ENCODE results near the gene FALEC. TPM values are rescaled to one million over a fixed set of nuclear protein-coding genes. Genes with fewer than 3 reads are reported as not detected.

The FALEC gene
- total RNA-seq, 2 experiments from 2014 or later: not detected

GRCh38 chr1:150544204-150544603, 28.7 kb downstream of the FALEC start:
- Histone ChIP-seq H3K27me3 (ENCODE audit: control insufficient read depth in 1 of 2, insufficient read depth in 2 of 2, low read length in 2 of 2) (peaks cover 5 to 15% of the 10 kb centered on the region in 2 experiments), H3K4me3 (ENCODE audit: low read length) (no peak overlapping the region), H3K4me1 (ENCODE audit: insufficient read depth, low read length) (peaks cover 5% of the 10 kb centered on the region), H3K27ac (ENCODE audit: low read depth in 1 of 2, low read length in 2 of 2) (no peak overlapping the region), H3K36me3 (ENCODE audit: insufficient read depth, low read length) (no peaks in the 10 kb centered on the region), H3K9me3 (ENCODE audit: control insufficient read depth in 1 of 2, insufficient read depth in 1 of 2, low read length in 2 of 2) (no peaks in the 10 kb centered on the region)
- Mint-ChIP-seq H3K9me3 (no peaks in the 10 kb centered on the region), H3K4me1 (ENCODE audit: low read depth) (peaks cover 4% of the 10 kb centered on the region), H3K36me3 (ENCODE audit: low read depth) (no peaks in the 10 kb centered on the region), H3K27me3 (peaks cover 29% of the 10 kb centered on the region), H3K27ac (no peak overlapping the region), H3K4me3 (no peak overlapping the region)
- DNase-seq: no peak
- intact Hi-C loops (cut with DNase I, micrococcal nuclease): no loop called here
- ChIA-PET CTCF (no interaction called here), POLR2A (no interaction called here)
- TF ChIP-seq CTCF (IDR thresholded peaks at IDR 0.05): no peak
- no peak for ATAC-seq (ENCODE audit: poor library complexity)

GRCh38 chr1:150545486-150546032, 30.0 kb downstream of the FALEC start:
- Histone ChIP-seq H3K36me3 (ENCODE audit: insufficient read depth, low read length) (no peaks in the 10 kb centered on the region), H3K27ac (ENCODE audit: low read depth in 1 of 2, low read length in 2 of 2) (no peak overlapping the region), H3K4me3 (ENCODE audit: low read length) (no peak overlapping the region), H3K9me3 (ENCODE audit: control insufficient read depth in 1 of 2, insufficient read depth in 1 of 2, low read length in 2 of 2) (no peaks in the 10 kb centered on the region), H3K4me1 (ENCODE audit: insufficient read depth, low read length) (peaks cover 17% of the 10 kb centered on the region), H3K27me3 (ENCODE audit: control insufficient read depth in 1 of 2, insufficient read depth in 2 of 2, low read length in 2 of 2) (peaks cover 10 to 15% of the 10 kb centered on the region in 2 experiments)
- ATAC-seq (ENCODE audit: poor library complexity): no peak
- no peak for TF ChIP-seq CTCF (IDR thresholded peaks at IDR 0.05)
- CTCF ChIA-PET: no interaction called here
- no peaks in the 10 kb centered on the region for H3K9me3 Mint-ChIP-seq
- intact Hi-C loops (cut with DNase I, micrococcal nuclease): no loop called here
- POLR2A ChIA-PET: interaction anchor here (0.6 kb wide), 1 partner anchor 30 kb away, joined by 3 read pairs; the partner anchor contains the start of gene FALEC
- peaks cover 34% of the 10 kb centered on the region for H3K27me3 Mint-ChIP-seq
- H3K4me3 Mint-ChIP-seq: no peak overlapping the region
- H3K36me3 Mint-ChIP-seq (ENCODE audit: low read depth): no peaks in the 10 kb centered on the region
- peaks cover 13% of the 10 kb centered on the region for H3K4me1 Mint-ChIP-seq (ENCODE audit: low read depth)
- H3K27ac Mint-ChIP-seq: no peak overlapping the region
- no peak for DNase-seq

GRCh38 chr1:150546294-150546937, 30.9 kb downstream of the FALEC start:
- H3K4me1 ChIP-seq (ENCODE audit: insufficient read depth, low read length): peaks cover 26% of the 10 kb centered on the region
- H3K27me3 ChIP-seq (ENCODE audit: control insufficient read depth in 1 of 2, insufficient read depth in 2 of 2, low read length in 2 of 2): peaks cover 10 to 15% of the 10 kb centered on the region in 2 experiments
- no peak overlapping the region for H3K4me3 Mint-ChIP-seq
- no peaks in the 10 kb centered on the region for H3K36me3 ChIP-seq (ENCODE audit: insufficient read depth, low read length)
- no peak overlapping the region for H3K4me3 ChIP-seq (ENCODE audit: low read length)
- peaks cover 40% of the 10 kb centered on the region for H3K27me3 Mint-ChIP-seq
- H3K36me3 Mint-ChIP-seq (ENCODE audit: low read depth): no peaks in the 10 kb centered on the region
- no peak for DNase-seq
- intact Hi-C loops (cut with DNase I, micrococcal nuclease): no loop called here
- TF ChIP-seq CTCF (IDR thresholded peaks at IDR 0.05): no peak
- no peak for ATAC-seq (ENCODE audit: poor library complexity)
- no peak overlapping the region for H3K27ac ChIP-seq (ENCODE audit: low read depth in 1 of 2, low read length in 2 of 2)
- ChIA-PET POLR2A (no interaction called here), CTCF (interaction anchor here (0.6 to 2.7 kb wide), 2 partner anchors 14 to 56 kb away, joined by 3 to 12 read pairs; no protein-coding TSS in a partner anchor)
- no peaks in the 10 kb centered on the region for H3K9me3 Mint-ChIP-seq
- no peaks in the 10 kb centered on the region for H3K9me3 ChIP-seq (ENCODE audit: control insufficient read depth in 1 of 2, insufficient read depth in 1 of 2, low read length in 2 of 2)
- H3K4me1 Mint-ChIP-seq (ENCODE audit: low read depth): peaks cover 21% of the 10 kb centered on the region
- no peak overlapping the region for H3K27ac Mint-ChIP-seq
